Activated naive CD8-positive, alpha-beta T cell (primary cell): Measurements from ENCODE around the gene PDE8B.
"Not testable (repeated sequence)": the region's sequence is repeated elsewhere in the genome, so short reads cannot be mapped to it uniquely, and the experiment has no call there.

ENCODE experiments used
- H3K27ac Mint-ChIP-seq: one replicate; pipeline ENCODE4 v1.8.0; 2021; ENCODE audit warnings: mixed read lengths
- H3K27me3 Mint-ChIP-seq: one replicate; pipeline ENCODE4 v1.8.0; 2021; ENCODE audit warnings: mixed read lengths
- H3K36me3 Mint-ChIP-seq: one replicate; pipeline ENCODE4 v1.8.0; 2021; ENCODE audit warnings: mixed read lengths
- H3K4me1 Mint-ChIP-seq: one replicate; pipeline ENCODE4 v1.8.0; 2021; ENCODE audit warnings: low read depth, mixed read lengths
- H3K4me3 Mint-ChIP-seq: one replicate; pipeline ENCODE4 v1.8.0; 2021; ENCODE audit warnings: mild to moderate bottlenecking, mixed read lengths
- H3K9me3 Mint-ChIP-seq: one replicate; pipeline ENCODE4 v1.8.0; 2021; ENCODE audit warnings: low read depth, mixed read lengths

Gene PDE8B

DNA sequence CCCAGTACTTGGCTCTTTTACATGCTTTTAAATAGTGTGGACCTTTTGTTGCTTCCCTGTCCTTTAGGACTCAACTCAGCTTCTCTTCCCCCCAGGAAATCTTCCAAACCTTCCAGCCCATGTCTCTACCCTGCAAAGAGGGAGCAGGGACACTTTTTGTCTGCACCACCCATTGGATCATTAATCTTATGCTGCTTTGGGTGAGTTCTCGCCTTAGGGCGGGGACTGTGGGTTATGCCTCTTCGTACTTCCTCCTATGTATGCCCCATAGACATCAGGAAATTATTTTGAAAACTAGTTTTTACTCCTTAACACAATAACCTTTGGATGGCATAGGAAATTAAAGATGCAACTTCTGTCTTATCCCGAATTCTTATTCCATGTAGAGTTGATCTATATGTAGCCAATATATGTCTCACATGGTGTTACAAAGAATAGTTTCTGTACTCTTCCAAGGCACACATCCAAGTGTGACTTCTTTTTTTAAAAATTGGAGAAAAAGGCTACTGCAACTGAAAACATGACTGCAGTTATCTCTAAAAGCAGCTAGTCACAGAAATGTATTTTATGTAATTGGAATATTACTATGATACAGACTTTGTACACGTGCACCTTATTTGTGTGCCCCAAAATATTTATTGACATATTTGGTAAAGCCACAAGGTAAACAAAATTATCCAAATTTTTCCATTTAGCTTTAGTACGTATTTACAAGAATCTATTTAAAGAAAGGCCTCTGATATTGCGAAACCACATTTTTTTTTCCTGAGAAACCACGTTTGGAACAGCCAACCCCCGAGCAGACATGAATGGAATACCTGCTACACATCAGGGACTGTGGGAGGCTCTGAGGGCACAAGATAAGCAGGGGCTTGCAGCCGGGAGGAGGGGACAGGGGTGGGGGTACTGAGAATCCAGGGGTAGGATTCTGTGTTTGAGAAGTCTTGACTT, 148.1 kb downstream of the PDE8B start:
- H3K36me3 Mint-ChIP-seq = no peaks in the 10 kb centered on the region
- H3K27ac Mint-ChIP-seq = no peak overlapping the region
- no peaks in the 10 kb centered on the region for H3K9me3 Mint-ChIP-seq
- no peak overlapping the region for H3K4me3 Mint-ChIP-seq
- no peaks in the 10 kb centered on the region for H3K27me3 Mint-ChIP-seq
- H3K4me1 Mint-ChIP-seq = peaks cover 2% of the 10 kb centered on the region

GRCh38 chr5:77359231-77359630, 148.8 kb downstream of the PDE8B start:
- no peaks in the 10 kb centered on the region for H3K9me3 Mint-ChIP-seq
- no peaks in the 10 kb centered on the region for H3K36me3 Mint-ChIP-seq
- peaks cover 2% of the 10 kb centered on the region for H3K4me1 Mint-ChIP-seq

GRCh38 chr5:77360381-77360780, 149.9 kb downstream of the PDE8B start:
- H3K9me3 Mint-ChIP-seq = no peaks in the 10 kb centered on the region
- no peak overlapping the region for H3K27ac Mint-ChIP-seq
- no peaks in the 10 kb centered on the region for H3K36me3 Mint-ChIP-seq
- H3K27me3 Mint-ChIP-seq = no peaks in the 10 kb centered on the region
- peaks cover 2% of the 10 kb centered on the region for H3K4me1 Mint-ChIP-seq
- H3K4me3 Mint-ChIP-seq = no peak overlapping the region

More at GRCh38 chr5:77359231-77359630, 148.8 kb downstream of the PDE8B start:
- Mint-ChIP-seq H3K27ac (no peak overlapping the region), H3K27me3 (no peaks in the 10 kb centered on the region), H3K4me3 (no peak overlapping the region)

DNA sequence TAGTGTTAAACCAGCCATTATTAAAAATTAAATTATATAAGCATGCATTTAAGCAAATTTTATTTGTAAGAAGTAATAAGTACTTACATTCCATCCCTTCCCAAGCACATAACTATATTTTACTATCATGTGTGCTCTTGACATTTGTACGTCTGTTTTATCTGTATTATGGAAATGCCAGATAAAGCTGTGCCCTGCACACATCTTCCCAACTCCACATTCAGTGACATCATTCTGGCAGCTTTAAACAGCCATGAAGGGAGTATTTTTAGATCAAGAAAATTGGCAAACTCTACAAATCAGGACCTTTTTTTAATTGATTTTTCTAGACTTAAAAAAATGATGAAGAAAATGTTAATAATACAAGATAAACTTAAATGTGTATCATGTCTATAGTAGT, 150.5 kb downstream of the PDE8B start:
- Mint-ChIP-seq H3K4me3 (no peak overlapping the region), H3K9me3 (no peaks in the 10 kb centered on the region), H3K27ac (no peak overlapping the region), H3K27me3 (no peaks in the 10 kb centered on the region), H3K36me3 (no peaks in the 10 kb centered on the region), H3K4me1 (peaks cover 2% of the 10 kb centered on the region)

- H3K9me3 Mint-ChIP-seq = no peaks in the 10 kb centered on the region
- H3K27ac Mint-ChIP-seq = no peak overlapping the region
- no peaks in the 10 kb centered on the region for H3K36me3 Mint-ChIP-seq
- no peak overlapping the region for H3K4me3 Mint-ChIP-seq
- H3K27me3 Mint-ChIP-seq = no peaks in the 10 kb centered on the region
- H3K4me1 Mint-ChIP-seq = no peaks in the 10 kb centered on the region
Measured at GRCh38 chr5:77366717-77367500, 156.4 kb downstream of the PDE8B start.

GRCh38 chr5:77367741-77368140, 157.3 kb downstream of the PDE8B start:
- H3K36me3 Mint-ChIP-seq = no peaks in the 10 kb centered on the region
- no peaks in the 10 kb centered on the region for H3K27me3 Mint-ChIP-seq
- no peak overlapping the region for H3K27ac Mint-ChIP-seq
- no peaks in the 10 kb centered on the region for H3K9me3 Mint-ChIP-seq
- no peak overlapping the region for H3K4me3 Mint-ChIP-seq
- H3K4me1 Mint-ChIP-seq = no peaks in the 10 kb centered on the region

- H3K4me1 Mint-ChIP-seq = no peaks in the 10 kb centered on the region
- H3K27me3 Mint-ChIP-seq = no peaks in the 10 kb centered on the region
- no peaks in the 10 kb centered on the region for H3K9me3 Mint-ChIP-seq
- H3K4me3 Mint-ChIP-seq = no peak overlapping the region
- H3K27ac Mint-ChIP-seq = no peak overlapping the region
- no peaks in the 10 kb centered on the region for H3K36me3 Mint-ChIP-seq
Measured at GRCh38 chr5:77368367-77368766, 157.9 kb downstream of the PDE8B start.

GRCh38 chr5:77369566-77369965, 159.1 kb downstream of the PDE8B start:
- Mint-ChIP-seq H3K27me3 (no peaks in the 10 kb centered on the region), H3K9me3 (no peaks in the 10 kb centered on the region), H3K4me1 (no peaks in the 10 kb centered on the region), H3K27ac (no peak overlapping the region), H3K36me3 (no peaks in the 10 kb centered on the region), H3K4me3 (no peak overlapping the region)

DNA sequence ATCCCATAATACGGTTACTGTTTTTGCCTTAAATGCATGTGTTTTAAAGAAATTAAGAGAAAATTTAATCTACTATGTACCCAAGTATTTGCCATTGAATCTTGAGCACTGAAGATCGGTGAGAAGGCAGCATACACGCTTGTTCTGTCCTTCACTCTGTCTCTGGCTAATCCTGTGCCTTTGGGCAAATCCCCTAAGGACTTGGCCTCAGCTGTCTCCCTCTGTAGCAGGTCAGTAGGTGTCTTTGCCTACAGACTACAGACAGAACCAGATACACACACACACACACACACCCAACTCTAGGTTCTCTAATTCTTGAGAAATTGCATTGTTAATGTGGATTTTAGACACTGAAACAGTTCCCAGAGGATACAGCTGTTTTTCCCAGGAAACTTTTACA, 164.2 kb downstream of the PDE8B start:
- H3K4me1 Mint-ChIP-seq = peaks cover 9% of the 10 kb centered on the region
- no peak overlapping the region for H3K4me3 Mint-ChIP-seq
- no peaks in the 10 kb centered on the region for H3K27me3 Mint-ChIP-seq
- H3K27ac Mint-ChIP-seq = no peak overlapping the region
- H3K9me3 Mint-ChIP-seq = no peaks in the 10 kb centered on the region
- H3K36me3 Mint-ChIP-seq = no peaks in the 10 kb centered on the region

- H3K36me3 Mint-ChIP-seq = no peaks in the 10 kb centered on the region
- H3K4me1 Mint-ChIP-seq = peaks cover 18% of the 10 kb centered on the region
- H3K27ac Mint-ChIP-seq = no peak overlapping the region
- H3K9me3 Mint-ChIP-seq = no peaks in the 10 kb centered on the region
- no peaks in the 10 kb centered on the region for H3K27me3 Mint-ChIP-seq
- H3K4me3 Mint-ChIP-seq = no peak overlapping the region
Measured at GRCh38 chr5:77376609-77377300, 166.3 kb downstream of the PDE8B start.

- Mint-ChIP-seq H3K9me3 (no peaks in the 10 kb centered on the region), H3K27me3 (no peaks in the 10 kb centered on the region), H3K4me1 (peaks cover 18% of the 10 kb centered on the region), H3K27ac (no peak overlapping the region), H3K36me3 (no peaks in the 10 kb centered on the region), H3K4me3 (no peak overlapping the region)
Measured at GRCh38 chr5:77379558-77380061, 169.1 kb downstream of the PDE8B start.

DNA sequence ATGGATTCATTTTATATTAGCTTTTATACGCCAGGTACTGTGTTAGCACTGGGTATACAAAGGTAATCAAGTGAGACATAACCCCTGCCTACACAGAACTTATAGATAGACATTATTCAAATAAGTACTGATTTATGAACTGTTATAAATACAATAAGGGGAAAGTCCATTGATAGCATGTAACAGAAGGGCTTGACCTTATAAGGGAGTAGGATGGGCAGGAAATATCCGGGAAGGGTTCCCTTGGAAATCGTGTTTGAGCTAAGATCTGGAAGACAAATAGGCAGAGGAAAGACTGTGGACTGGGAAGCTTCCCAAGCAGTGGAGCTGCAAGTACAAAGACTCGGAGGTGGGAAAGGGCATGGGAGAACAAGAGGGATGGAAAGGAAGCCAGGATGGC, 170.2 kb downstream of the PDE8B start:
- Mint-ChIP-seq H3K36me3 (no peaks in the 10 kb centered on the region), H3K4me3 (no peak overlapping the region), H3K9me3 (no peaks in the 10 kb centered on the region), H3K27ac (no peak overlapping the region), H3K4me1 (peaks cover 18% of the 10 kb centered on the region), H3K27me3 (no peaks in the 10 kb centered on the region)

- peaks cover 18% of the 10 kb centered on the region for H3K4me1 Mint-ChIP-seq
- not testable (repeated sequence) for H3K27ac Mint-ChIP-seq, H3K36me3 Mint-ChIP-seq, H3K4me3 Mint-ChIP-seq, H3K27me3 Mint-ChIP-seq, H3K9me3 Mint-ChIP-seq
Measured at GRCh38 chr5:77383336-77383735, 172.9 kb downstream of the PDE8B start.

DNA sequence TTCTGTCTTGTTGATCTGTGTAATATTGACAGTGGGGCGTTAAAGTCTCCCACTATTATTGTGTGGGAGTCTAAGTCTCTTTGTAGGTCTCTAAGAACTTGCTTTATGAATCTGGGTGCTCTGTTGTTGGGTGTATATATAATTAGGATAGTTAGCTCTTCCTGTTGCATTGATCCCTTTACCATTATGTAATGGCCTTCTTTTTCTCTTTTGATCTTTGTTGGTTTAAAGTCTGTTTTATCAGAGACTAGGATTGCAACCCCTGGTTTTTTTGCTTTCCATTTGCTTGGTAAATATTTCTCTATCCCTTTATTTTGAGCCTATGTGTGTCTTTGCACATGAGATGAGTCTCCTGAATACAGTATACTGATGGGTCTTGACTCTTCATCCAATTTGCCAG, 175.9 kb downstream of the PDE8B start:
- H3K4me3 Mint-ChIP-seq, H3K9me3 Mint-ChIP-seq, H3K27ac Mint-ChIP-seq, H3K36me3 Mint-ChIP-seq, H3K4me1 Mint-ChIP-seq, H3K27me3 Mint-ChIP-seq: not testable (repeated sequence)

DNA sequence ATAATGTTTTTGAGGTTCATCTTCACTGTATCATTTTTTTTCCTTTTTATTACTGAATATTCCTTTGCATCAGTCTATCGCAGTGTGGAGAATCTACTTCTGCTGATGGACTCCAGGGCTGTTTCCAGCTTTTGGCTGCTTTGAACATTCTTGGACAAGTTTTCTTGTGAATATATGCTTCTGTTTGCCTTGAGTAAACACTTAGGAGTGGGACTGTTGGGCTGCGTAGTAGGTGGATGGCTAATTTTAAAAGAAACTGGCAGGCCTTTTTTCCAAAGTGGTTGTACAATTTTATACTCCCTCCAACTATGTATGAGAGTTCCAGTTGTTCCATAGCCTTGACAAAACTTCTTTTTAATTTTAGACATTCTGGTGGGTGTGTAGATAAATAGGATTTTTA, 179.3 kb downstream of the PDE8B start:
- H3K4me1 Mint-ChIP-seq = no peaks in the 10 kb centered on the region
- no peaks in the 10 kb centered on the region for H3K36me3 Mint-ChIP-seq
- peaks cover 1% of the 10 kb centered on the region for H3K27me3 Mint-ChIP-seq
- no peaks in the 10 kb centered on the region for H3K9me3 Mint-ChIP-seq
- no peak overlapping the region for H3K4me3 Mint-ChIP-seq
- H3K27ac Mint-ChIP-seq = no peak overlapping the region
